ENCODE measurements around the gene ELK3.
"Not testable (repeated sequence)": the region's sequence is repeated elsewhere in the genome, so short reads cannot be mapped to it uniquely, and the experiment has no call there.

- TF ChIP-seq EZH2phosphoT487, EZH2 (IDR thresholded peaks at IDR 0.05): not testable (repeated sequence)
Measured at GRCh38 chr12:96315741-96316481, 121.7 kb downstream of the ELK3 start.
